ENCODE data around the gene HLF.

DNA sequence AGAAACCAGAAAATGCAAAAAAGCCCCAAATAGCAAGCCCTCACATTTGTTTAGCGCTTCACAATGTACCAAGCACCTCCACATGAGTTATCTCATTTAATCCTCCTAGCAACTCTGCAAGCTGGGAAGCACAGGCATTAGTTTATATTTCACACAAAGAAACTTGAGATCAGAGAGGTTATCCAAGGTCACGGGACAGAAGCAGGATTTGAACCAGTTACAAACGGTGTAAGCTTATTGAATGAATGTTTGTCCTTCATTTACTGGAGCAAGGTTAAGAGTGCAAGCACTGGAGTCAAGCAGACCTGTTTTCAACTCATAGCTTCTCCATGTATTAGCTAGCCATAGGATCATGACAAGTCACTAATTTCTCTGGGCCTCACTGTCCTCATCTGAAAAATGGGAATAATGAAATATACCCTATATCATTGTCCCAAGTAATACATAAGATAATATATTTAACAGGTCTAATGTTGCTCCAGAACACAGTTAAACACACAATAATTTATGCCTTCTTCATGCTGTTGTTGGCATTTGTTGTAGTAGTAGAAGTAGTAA is 6.1 kb upstream of the HLF start:
- no peak for TF ChIP-seq POLR2A (IDR thresholded peaks at IDR 0.05; ENCODE audit: borderline replicate concordance, extremely low read depth, insufficient read depth, insufficient read length)
- no peak for TF ChIP-seq FOSL1 (IDR thresholded peaks at IDR 0.05; ENCODE audit: low read depth)
- no peak for TF ChIP-seq SP1 (IDR thresholded peaks at IDR 0.05; ENCODE audit: low read depth)
- TF ChIP-seq POLR2AphosphoS5 (IDR thresholded peaks at IDR 0.05; ENCODE audit: low read depth, low read length): no peak
- TF ChIP-seq CTCF (IDR thresholded peaks at IDR 0.05 in 2 of 3, conservative IDR thresholded peaks at IDR 0.05 in 1 of 3; ENCODE audit: borderline replicate concordance in 1 of 3, insufficient read depth in 1 of 3, low read depth in 2 of 3, low read length in 2 of 3): no peak
- no peak for TF ChIP-seq YY1 (IDR thresholded peaks at IDR 0.05; ENCODE audit: extremely low read depth, insufficient replicate concordance, low read depth, low read length)
- TF ChIP-seq CEBPB (IDR thresholded peaks at IDR 0.05; ENCODE audit: low read depth): no peak
- TF ChIP-seq EZH2 (IDR thresholded peaks at IDR 0.05): no peak
- TF ChIP-seq, protein P1, sequence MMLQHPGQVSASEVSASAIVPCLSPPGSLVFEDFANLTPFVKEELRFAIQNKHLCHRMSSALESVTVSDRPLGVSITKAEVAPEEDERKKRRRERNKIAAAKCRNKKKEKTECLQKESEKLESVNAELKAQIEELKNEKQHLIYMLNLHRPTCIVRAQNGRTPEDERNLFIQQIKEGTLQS (IDR thresholded peaks at IDR 0.05): no peak
- TF ChIP-seq ELF1 (IDR thresholded peaks at IDR 0.05; ENCODE audit: borderline replicate concordance, low read depth): no peak
- no peak for TF ChIP-seq TCF7L2 (IDR thresholded peaks at IDR 0.05; ENCODE audit: borderline replicate concordance, extremely low read depth, insufficient read depth, insufficient read length)

Measured in HCT116 (cell line).